Measurements from ENCODE around the gene THSD4.

Gene THSD4

DNA sequence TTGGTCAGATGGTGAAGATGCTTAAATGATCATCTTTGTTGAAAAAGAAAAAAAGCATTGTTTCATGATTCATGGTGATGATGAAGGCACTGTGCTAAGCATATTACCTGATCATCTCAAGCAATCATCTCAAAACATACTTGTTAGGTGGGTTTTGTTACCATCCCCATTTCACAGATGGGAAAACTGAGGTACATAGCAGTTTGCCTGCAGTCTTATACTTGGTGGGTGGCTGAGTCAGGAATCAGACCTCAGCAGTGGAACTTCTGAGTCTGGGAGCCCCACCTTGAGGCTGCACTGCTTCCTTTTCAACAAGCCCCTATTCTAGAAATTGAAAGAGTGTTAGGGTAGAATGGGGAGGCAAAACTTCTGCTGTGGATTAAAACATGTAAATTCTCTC, 341.1 kb downstream of the THSD4 start:
- no peak for DNase-seq (ENCODE audit: low read depth)

DNA sequence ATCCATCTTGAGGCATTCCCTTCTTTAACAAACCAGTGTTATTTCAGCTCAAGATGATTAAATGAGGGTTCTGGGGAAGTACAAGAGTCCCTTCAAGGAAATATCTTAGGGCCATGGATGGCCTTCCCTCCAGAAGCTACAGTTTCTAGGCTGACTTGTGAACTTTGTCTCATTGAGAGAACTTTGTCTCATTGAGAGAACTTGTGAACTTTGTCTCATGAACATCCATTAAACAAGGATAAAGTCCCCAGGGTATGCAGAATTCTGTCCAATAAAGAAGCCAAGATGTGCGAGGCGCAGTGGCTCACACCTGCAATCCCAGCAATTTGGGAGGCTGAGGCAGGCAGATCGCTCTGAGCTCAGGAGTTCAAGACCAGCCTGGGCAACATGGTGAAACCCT, 341.5 kb downstream of the THSD4 start:
- DNase-seq (ENCODE audit: low read depth), result no peak

DNA sequence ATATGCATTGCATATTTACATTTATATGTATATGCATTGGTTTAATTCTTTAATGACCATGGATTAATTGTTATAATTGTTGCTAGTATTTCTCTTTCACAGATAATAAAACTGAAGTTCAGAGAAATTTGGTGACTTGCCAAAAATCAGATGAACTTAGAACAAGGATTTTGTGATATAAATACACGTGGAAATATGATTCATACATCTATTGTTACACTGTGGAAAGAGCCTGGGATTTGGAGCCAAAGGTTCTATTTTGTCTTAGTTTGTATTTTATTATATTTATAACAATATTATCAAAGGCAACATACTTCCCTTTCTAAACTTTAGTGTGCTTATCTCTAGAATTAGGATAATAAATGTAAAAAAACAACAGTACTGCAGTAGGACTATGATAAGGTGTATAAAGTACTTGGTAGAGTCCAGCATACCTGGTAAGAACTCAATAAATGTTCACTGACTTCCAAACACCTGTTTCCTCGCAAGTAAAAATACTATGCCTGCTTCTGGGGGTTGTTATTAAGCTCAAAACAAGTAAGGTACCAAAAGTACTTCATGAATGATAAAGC, 342.9 kb downstream of the THSD4 start:
- DNase-seq (ENCODE audit: low read depth), result no peak

DNA sequence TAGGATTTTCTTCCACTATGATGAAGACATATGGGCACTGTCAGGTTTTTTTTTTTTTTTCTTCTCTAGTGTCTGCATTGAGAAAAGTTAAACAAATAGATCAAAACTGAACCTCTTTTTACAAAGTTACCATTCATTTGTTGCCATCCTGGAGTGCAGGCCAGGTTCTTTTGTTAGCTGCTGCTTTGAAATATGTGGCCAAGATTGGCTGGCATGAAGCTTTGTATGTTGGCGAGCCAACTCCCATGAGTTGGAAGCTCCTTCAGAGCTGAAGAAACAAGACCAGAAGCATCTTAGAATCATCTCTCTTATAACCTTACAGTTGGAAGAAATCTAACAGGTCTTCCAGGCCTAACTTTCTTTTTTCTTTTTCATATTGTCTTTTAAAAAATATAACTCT, 346.5 kb downstream of the THSD4 start:
- no peak for DNase-seq (ENCODE audit: low read depth)

DNA sequence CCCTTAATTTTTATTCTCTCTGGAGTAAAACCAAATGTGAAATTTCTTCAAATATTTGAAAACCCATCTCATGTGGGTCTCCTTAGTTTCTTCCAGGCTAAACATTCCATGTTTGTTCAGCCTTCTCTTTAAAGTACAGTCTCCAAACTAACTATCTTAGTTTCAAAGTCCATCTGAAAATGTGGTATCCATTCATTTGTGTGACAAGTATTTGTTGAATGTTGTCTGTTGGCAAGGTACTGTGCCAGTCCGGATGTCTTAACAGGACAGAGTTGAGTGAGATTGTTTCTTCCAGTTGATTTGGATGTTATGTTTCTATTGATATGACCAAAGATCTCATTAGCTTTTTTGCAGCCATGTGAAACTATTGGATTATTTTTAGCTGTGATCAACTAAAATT, 347.4 kb downstream of the THSD4 start:
- DNase-seq (ENCODE audit: low read depth), result no peak

DNA sequence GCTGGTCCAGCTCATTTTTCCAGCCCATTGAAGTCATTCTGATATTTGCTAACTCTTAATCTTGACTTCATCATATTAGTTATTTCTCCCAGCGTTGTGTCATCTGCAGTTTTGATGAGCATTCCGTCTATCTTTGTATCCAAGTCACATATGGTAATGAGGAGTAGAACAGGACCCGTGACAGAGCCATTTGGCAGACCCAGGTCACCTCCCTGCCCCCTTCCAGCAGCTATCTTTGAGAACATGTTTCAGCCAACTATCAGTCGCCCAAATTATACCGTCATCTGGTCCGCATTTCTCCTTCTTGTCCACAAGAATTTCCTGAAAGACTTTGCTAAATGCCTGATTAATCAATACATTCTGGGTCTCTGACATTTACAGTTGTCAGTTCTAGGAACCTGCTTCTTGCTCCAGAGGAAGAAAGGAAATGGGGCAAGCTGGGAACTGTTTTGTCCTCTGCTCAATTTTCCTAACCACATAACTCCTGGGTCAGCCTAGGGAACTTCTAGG, 347.9 kb downstream of the THSD4 start:
- no peak for DNase-seq (ENCODE audit: low read depth)

DNA sequence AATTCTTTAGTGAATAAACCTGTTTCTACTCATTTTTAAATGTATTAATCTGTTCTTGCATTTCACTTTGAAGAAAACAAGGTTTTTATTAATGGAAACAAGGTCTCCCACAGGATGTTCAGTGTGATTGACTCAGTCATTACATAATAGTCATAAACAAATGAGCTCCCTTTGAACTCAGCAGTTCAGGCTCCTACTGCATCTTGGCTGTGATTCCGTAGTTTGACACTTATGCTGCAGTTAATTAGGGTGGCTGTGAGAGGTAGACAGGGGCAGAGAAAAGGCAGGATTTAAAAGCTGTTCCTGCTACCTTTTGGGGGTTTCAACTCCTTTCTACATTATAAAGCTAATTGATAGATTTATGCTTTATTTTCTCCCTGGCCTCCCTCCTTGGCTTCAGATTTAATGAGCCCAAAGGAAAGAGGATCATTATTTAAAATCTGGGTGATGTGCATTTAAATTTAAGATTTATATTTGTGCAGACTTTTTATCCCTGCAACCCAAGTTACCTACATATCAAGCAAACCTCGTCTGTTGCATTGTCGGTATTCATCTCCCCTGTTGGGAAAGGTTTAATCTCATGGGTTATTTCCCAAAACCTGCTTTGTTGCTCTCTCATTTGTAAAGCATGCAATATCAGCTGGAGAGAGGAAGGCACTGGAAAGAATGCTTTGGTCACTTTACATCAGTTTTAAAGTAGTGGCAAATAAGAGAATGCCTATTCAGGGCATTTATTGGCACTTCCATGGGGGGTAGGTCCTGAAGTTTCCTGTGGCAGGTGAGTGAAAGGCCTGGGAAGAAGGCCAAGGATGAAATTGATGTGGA, 350.1 kb downstream of the THSD4 start:
- no peak for DNase-seq (ENCODE audit: low read depth)

DNA sequence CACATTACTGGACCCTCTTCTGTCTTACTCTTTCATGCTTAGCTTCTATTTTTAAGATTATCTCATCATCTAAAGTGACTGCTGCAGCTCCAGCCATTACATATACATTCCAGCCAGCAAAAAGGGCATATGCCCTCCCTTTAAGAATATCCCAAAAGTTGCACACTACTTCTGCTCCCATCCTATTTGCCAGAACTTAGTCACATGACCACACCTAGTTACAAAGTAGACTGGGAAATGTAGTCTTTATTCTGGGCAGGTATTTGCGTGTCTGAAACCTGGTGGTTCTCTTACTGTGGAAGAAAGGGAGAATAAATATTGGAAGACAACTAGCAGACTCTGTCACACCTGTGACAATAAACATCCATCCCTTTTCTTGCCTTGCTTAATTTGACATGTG, 353.4 kb downstream of the THSD4 start:
- no peak for DNase-seq (ENCODE audit: low read depth)

DNA sequence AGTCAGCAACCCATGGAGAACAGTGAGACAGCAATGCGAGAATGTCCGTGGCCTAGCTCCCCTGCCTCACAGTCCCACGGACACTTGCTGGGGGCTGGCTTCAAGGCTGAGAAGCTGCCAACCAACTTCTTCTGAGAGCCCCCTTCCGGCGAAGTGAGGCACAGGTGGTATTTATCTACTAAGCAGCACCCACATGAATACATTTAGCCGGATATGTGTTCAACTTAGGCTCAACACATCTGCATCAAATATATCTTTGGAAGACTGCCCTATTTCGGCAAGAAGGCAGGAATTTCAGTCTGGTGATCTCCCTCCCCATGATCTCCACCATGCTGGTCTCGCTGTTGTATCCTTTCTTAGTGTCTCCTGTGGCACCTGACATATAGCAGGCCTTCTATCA, 354.1 kb downstream of the THSD4 start:
- DNase-seq (ENCODE audit: low read depth), result no peak

DNA sequence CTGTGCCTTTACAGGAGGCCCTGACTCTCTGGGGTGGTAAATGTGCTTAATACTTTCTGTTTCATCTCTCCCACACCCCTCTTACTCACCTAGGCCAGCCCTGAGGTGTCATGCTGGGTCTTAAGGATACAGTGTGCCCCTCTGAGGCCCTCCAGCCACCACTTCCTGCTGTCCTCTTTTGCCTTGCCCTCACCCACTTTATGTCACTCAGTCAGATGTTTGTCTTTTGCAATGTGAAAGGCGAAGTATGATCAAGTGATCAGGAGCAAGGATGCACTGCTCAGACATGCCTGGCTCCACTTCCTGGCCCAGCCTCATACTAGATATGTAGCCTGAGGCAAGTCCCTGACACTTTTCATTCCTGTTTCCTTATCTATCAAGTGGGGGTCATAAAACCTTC, 356.1 kb downstream of the THSD4 start:
- no peak for DNase-seq (ENCODE audit: low read depth)

DNA sequence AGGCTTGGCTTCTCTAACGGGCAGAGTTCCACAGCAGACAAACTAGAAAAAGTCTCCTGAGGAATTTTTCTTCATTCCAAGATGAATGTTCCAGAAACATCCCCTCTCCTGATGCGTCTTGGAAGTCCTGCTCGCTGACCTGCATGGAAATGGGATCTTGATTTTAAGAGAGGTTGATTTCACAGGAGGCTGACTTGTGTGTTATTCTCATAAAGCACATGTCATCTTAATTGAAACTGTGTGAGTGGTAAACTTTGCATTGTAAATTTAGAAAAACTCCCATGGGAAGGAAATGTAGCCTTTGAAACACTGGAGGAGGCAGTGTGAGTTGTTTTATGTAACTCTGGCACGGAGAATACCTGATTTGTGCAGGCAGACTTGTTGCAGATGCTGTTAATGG, 357.3 kb downstream of the THSD4 start:
- no peak for DNase-seq (ENCODE audit: low read depth)

DNA sequence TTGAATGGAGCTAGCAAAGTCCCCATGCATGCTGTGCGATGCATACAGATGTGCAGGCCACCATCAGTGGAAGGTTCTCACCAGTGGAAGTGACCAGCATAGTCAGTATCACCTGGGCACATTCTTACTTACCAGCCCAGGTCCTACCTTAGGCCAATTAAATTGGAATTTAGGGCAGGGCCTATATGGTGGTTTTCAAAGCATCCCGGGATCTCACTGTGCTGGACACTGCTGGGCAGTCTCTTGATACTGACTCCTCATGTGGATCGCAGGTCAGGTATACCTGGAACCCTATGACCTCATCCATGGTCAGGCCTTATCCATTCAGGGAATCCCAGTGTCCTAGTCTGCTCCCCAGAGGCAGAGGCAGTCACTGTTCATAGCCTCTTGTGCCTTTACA, 358.5 kb downstream of the THSD4 start:
- no peak for DNase-seq (ENCODE audit: low read depth)

DNA sequence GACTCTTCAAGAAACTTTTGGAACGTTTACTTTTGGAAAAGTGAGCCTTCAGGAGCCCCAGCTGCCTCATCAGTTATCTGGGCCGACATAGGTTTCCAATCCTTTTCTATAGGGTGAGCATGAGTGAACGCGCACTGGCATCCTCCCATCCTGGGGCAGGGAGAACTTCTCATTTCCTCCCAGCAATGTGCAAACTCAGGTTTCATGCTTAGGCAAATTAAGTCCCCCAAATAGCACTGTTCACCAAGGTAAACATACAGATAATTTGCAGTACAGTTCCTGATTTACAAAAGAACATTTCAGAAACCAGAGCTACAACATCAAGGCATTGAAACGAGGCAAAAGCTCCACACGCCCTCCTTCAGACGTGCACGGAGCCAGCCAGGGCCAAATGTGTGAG, 361.6 kb downstream of the THSD4 start:
- no peak for DNase-seq (ENCODE audit: low read depth)

DNA sequence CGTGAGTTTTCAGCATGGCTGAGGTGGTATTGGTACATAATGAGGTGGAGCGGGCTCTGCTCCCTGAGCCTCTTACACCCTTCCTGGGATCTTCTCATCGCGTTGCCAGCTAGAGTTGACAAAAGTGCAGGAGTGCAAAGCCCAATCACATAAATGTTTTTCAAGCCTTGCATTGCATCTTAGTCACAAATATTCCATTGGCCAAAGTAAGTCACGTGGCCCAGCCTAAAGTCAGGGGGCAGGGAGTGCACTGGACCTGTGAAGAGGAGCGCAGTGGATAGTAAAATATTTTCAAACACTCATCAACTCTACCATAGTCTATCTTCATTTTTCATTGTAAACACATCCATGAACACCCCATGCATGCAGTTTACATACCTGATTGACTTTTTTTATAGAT, 365.3 kb downstream of the THSD4 start:
- no peak for DNase-seq (ENCODE audit: low read depth)

DNA sequence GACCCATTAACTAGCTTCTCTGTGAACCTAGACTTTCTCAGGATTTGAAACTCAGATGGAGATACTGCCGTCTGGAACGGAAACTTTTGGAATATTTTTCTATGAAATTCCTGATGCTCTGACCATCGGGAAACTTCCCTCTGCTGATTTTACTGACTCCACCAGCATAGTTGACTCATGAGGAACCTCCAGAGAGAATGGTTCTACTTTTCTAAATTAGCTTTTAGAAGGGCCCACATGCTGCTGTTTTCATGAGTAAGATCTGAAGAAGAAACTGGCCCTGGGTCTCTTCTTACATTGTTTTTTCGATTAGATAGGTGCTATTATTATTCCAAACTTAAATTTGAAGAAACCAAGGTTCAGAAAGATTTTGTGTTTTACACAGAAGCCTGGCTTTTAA, 368.8 kb downstream of the THSD4 start:
- DNase-seq (ENCODE audit: low read depth), result no peak

DNA sequence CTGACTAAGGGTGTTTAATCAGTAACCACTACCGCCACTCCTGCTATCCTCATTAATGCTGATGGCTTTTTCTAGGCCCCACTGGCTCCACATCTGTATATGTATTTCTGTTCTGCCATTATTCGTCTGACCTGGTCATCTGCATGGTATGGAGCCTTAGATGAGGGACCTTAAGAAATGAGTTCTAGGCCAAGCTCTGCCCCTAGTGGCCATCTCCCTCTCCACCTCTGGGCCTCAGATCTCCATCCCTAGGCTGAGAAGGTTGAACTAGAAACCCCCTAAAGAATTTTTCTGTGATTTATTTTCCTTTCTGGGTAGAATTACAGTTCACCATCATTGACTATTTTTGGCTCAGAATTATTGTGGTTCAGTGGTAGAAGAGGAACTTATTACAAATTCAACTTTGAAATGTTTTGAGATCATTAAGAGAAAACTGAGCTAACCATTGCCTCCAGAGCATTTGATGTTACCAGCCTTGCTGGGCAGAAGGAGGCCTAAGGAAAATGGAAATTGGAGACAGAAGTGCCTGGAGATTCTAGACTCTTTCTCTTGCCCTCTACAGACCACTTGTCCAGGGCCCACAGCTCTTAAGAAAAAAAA, 369.9 kb downstream of the THSD4 start:
- DNase-seq (ENCODE audit: low read depth), result no peak

DNA sequence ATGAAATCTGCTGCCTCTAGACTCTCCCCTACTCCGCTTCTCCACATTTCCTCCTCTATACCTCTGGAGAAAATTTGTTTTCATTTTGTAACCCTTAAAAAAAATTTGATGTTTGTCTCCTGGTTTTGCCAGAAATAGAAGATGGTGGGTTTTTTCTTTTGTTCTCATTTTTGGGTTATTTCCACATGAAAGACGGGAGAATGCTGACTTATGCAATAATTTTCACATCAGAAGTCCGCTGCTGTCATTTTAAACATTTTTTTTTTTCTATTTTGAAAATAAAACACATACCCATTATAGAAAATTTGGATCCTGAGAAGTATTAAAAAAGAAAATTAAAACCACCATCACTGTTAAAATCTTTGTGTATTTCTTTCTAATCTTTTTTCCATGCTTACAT, 374.3 kb downstream of the THSD4 start:
- DNase-seq (ENCODE audit: low read depth), result no peak

DNA sequence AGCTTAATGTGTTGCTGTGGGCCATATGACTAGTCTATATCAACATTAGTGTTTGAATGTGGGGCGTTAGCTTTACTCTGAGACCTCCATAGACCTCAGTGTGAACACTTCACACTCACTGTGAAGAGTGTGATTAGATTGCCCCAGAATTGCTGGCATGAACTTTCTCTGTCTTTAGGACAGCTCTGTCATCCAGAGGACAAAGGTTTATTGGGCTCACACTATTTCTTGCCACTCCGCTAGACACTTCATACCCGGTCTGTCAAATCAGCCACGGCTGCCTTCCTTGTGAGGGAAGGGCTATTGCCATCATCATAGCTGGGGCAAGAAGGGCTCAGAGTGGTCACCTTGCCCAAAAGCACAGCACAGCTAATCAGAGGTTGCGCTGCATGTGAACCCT, 378.3 kb downstream of the THSD4 start:
- DNase-seq (ENCODE audit: low read depth), result no peak

DNA sequence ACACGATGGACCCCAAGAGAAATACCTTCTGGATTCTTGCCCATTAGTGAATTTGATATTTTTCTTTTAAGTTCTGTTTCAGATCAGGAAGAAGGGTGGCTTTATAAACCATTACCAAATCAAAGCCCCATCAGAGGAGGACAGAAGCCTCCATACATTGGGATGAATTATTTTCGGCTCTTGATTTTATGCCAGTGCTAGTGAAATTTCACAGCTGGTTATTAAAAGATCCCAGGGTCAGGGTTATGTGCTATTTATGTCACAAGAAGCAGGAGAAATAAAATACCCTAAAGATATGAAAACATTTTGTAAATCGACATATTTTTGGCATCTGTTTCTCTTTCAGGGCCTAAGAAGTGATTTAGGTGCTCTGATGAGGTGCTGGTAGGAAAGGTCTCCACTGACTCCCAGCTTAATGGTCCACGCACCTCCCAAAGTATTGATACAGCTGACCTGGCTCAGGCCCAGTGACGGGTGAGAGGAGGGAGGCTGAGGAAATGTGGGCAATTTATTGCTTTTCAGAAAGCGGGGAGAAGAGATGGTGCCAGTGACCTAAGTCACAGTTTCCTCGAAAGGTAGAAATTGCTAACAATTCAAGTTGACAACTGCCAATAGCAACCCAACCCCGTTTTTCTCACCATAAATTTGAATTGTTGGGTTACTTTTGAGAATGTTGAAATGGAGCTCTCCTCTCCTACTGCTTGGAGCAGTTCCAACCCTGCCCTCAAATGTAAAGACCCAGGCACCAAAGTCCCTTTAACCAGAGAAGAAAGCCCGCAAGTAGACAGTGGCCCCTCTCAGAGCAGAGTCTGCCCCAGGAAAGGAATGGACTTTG, 379.5 kb downstream of the THSD4 start:
- DNase-seq (ENCODE audit: low read depth), result no peak

DNA sequence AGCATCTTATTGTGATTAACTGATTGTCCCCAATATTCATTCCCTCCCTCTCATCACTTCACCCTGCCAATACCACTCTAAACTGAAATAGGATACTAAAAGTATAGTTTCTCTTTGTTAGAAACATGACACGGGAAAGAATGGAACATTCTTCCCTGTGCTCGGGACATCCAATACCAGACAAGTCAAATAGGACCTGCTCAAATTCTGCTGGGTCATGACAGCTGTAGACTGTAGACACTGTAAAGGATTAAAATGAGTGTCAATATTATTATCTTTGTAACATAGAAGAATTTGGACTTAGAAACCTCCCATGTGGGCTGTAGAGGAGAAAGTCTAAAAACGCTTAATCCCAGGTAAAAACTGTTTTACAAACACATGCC, 380.1 kb downstream of the THSD4 start:
- DNase-seq (ENCODE audit: low read depth), result no peak

DNA sequence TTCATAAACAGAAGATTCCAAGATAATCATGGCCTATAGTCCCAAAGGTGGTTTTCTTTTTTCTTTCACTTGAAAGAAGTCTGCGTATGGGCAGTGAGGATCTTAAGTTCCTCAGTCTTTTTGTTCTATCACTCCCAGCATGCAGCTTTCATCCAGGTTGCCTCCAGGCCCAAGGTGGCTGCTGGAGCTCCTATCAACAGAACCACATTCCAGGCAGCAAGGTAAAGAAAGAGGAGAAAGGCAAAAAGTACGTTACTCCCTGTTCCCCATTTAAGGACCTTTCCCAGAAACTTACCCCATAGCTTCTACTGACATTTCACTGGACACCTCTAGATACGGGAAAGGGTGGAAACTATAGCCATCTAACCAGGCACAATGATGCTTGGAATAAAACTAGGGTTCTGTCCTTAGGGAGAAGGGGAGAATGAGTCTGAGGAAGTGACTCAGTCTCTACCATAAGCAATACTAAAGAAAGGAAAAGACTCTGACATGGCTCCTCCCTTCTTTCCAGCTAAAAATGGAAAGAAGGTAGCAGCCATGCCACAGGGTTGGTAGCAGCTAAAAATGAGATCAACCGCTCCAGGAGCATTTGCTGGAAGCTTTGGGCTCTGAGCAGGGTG, 381.2 kb downstream of the THSD4 start:
- no peak for DNase-seq (ENCODE audit: low read depth)
